EL (cell line): ENCODE measurements around the gene CD83.
A peak's percentile ranks its signal among the peaks of the same experiment; 100 is the strongest.
"Not testable (repeated sequence)": the region's sequence is repeated elsewhere in the genome, so short reads cannot be mapped to it uniquely, and the experiment has no call there.

Experiments
- DNase-seq: peaks from one replicate; pipeline ENCODE4 v3.0.0-alpha.2; 2016

Gene CD83, protein sequence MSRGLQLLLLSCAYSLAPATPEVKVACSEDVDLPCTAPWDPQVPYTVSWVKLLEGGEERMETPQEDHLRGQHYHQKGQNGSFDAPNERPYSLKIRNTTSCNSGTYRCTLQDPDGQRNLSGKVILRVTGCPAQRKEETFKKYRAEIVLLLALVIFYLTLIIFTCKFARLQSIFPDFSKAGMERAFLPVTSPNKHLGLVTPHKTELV

DNA sequence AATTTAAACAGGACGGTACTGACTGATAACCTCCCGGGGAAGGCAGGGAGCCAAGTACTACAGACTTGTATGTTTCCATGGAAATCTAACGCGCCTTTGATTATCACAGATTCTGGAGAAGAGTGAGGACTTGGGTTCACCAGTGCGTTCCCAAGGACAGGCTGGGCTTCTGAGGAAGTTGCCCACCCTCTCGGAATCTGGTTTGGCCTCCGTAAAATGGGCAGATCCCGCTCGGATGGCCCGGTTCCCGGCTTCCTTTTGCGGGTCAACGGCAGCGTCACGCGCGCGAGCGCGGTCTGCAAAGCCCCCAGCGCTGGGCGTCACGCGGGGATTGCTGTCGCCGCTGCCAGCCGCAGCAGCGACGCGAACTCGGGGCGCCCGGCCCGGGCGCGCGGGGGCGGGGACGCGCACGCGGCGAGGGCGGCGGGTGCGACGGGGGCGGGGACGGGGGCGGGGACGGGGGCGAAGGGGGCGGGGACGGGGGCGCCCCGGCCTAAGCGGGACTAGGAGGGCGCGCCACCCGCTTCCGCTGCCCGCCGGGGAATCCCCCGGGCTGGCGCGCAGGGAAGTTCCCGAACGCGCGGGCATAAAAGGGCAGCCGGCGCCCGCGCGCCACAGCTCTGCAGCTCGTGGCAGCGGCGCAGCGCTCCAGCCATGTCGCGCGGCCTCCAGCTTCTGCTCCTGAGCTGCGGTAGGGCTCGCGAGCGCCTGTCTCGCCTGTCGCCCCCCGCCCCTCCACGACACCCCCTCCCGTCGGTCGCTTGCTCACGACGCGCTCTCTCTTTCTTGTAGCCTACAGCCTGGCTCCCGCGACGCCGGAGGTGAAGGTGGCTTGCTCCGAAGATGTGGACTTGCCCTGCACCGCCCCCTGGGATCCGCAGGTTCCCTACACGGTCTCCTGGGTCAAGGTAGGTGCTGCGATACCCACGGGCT lies at the start of gene CD83:
TSS of gene CD83 (plus strand) at position 615 of the 933 bp plus-strand sequence. CDS start at position 655, 40 bp downstream.
- peak; percentile 81 for DNase-seq

DNA sequence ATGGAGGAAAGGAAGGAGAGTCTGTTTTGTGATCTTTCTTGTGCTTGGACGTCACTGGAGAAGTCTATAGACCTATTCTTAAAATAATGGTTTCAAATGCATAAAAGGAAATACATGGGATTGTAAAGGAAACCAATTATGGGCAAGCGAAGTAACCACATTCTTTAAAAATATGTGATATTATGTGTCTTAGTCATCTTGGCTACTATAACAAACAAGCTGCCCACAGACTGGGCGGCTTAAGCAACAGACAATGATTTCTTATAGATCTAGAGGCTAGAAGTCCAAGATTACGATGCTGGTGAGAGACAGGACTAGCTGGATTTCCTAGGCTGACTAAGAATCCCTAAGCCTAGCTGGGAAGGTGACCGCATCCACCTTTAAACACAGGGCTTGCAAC lies 49.4 kb upstream of the CD83 start:
- DNase-seq = peak; percentile 87

DNA sequence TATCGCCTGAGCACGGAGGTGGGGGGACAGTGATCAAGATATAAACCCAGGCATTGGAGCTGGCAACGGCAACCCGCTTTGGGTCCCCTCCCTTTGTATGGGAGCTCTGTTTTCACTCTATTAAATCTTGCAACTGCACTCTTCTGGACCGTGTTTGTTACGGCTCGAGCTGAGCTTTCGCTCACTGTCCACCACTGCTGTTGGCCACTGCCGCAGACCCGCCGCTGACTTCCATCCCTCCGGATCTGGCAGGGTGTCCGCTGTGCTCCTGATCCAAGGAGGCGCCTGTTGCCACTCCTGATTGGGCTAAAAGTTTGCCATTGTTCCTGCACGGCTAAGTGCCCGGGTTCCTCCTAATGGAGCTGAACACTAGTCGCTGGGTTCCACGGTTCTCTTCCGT lies 48.9 kb upstream of the CD83 start:
- DNase-seq = no peak

DNA sequence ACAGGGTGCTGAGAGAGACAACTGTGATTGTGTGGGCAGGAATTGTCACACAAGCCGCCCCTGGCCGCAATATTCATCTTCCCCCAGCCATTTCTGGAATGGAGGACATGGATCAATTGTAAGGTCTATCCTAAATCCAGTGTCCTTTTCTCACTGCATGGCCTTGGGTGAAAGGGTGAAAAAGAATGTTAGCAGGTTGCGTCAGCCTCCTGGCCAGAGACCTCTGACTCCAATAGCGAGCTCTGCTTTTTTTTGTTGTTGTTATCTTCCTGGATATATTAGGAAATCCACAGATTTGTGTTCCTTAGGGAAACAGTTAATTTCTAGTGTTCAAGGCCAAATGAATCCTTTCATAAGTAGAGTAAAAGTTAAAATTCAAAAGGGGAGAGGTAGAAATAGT lies 47.1 kb upstream of the CD83 start:
- no peak for DNase-seq

DNA sequence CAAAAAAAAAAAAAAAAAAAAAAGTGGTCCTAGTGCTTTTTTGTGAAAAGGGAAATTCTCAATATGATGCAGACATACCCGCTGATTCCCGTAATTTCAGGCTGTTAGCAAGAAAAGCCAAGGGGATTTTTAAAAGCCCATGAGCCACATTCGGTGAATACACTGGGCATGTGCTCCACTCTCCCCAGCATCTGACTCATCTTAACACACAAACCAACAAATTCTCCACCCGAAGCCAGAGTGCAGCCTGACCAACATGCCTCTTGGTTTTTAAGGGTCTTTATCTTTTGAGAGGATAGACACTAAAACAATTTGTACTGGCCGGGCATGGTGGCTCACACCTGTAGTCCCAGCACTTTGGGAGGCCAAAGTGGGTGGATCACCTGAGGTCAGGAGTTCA lies 45.5 kb upstream of the CD83 start:
- peak; percentile 37 for DNase-seq

DNA sequence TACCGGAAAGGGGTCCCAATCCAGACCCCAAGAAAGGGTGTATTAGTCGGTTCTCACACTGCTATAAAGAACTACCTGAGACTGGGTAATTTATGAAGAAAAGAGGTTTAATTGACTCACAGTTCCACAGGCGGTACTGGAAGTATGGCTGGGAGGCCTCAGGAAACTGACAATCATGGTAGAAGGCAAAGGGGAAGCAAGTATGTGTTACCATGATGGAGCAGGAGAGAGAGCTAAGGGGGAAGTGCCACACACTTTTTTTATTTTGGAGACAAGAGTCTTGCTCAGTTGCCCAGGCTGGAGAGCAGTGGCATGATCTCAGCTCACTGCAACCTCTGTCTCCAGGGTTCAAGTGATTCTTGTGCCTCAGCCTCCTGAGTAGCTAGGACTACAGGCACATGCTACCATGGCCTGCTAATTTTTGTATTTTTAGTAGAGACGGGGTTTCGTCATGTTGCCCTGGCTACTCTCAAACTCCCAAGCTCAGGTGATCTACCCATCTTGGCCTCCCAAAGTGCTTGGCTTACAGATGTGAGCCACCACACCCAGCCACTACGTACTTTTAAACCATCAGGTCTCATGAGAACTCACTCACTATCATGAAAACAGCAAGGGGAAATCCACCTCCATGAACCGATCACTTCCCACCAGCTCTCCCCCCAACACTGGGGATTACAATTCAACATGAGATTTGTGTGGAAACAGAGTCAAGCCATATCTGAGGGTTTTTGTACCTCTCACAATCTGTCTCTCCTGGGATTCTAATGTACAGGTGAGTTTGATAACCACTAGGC lies 43.8 kb upstream of the CD83 start:
- not testable (repeated sequence) for DNase-seq

DNA sequence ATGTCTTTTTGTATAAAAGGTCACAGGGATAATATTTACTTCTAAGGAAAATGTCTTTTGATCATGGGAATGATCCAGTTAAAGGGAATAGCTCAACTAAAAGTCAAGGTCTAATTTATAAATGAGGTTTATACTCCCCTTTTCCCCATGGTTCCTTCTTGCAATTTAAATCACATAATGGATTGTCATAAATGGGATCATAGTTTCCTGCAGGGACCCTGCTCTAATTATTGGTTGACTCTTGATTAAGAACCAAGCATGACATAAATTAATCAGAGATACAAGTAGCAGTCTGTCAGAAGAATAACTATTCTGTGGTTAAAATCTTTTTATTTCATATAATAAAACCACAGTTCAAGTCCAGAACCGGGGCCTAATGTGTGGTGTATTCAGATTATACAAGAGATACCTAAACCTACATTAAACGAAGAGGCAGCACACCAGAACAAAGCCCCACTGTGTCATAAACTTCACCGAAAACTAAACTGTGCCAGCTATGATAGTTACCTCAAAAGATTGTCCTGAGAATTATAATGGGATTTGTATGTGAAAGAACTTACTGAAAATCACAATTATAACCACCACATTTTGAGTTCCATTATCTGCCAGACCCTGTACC lies 43.0 kb upstream of the CD83 start:
- no peak for DNase-seq

DNA sequence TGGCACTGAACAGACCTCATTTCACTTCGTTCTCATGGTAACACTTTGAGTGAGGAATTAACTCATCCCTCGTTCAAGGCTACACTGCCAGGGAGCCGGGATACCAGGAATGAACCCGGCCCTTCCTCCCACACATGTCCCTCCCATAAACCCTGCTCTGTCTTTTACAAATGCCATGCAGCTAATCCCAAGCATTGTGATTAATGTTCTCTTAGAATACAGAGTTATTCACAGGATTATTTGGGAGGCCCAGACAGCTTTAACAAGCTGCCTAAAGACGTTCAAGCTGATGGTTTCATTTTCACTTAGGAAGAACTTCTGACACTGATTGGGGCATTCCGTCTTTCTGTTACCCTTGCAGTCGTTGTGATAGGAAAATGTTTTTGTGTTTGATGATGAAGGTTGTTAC lies 42.5 kb upstream of the CD83 start:
- peak; percentile 55 for DNase-seq

DNA sequence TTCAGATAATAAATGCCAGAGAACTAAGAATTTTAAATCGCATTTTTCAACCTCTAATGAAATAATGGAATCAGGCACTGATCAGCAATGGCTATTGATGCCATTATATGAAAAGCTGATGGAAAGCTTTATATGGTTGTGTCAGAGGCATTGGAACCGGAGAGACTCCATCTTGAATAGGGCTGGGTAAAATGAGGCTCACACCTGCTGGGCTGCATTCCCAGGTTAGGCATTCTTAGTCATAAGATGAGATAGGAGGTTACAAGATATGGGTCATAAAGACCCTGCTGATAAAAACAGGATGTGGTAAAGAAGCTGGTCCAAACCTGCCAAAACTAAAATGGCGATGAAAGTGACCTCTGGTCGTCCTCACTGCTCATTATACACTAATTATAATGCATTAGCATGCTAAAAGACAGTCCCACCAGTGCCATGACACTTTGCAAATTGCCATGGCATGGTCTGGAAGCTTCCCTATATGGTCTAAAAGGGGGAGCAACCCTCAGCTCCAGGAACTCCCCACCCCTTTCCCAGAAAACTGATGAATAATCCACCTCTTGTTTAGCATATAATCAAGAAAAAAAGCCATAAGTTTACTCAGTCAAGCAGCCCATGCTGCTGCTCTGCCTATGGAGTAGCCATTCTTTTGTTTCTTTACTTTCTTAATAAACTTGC lies 40.2 kb upstream of the CD83 start:
- DNase-seq = no peak

DNA sequence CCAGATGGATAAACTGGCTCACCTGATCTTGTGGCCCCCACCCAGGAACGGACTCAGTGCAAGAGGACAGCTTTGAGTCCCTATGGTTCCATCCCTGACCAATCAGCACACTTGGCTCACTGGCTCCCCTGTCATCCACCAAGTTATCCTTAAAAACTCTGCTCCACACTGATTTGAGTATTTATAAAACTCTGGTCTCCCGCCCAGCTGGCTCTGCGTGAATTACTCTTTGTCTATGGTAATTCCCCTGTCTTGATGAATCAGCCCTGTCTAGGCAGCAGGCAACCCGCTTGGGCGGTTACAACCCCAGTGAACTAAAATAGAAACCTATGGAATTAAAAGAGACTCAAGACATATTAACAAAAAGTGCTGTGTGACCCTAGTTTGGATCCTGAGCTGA lies 38.1 kb upstream of the CD83 start:
- no peak for DNase-seq

DNA sequence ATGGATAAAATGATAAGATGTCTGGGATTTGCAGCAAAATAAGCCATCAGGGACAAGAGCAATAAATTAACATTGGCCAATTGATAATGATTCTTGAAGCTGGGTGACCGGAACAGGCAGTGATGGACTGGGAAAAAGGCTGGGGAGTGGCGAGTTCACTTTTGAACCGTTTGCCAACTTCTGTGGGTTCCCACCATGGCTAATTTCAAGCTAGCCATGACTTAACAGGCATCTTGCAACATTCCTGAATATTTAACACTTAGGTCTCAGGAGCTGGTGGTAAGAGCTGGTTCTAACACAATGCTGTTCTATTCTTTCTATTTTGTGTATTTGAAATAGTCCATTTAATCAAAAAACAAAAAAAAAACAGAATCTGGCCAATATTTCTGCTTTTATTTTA lies 37.6 kb upstream of the CD83 start:
- DNase-seq = no peak

DNA sequence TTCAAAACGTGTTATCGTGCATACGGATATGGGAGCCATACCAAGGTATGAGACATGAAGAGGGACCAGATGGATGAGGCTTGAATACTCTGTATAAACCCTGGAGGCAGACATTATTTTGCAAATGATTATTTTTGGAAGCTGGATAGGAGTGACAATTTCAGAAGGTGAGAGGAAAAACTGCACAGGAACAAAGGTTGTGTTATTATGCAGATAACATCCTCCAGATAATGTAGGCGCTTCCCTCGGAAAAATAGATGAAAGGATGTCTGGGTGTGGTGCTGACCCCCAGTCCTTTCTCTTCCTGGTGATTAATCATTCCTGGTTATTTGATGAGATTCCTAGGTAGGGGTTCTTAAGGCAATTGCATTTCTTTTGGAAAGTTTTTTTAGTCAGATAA lies 36.4 kb upstream of the CD83 start:
- DNase-seq = no peak

DNA sequence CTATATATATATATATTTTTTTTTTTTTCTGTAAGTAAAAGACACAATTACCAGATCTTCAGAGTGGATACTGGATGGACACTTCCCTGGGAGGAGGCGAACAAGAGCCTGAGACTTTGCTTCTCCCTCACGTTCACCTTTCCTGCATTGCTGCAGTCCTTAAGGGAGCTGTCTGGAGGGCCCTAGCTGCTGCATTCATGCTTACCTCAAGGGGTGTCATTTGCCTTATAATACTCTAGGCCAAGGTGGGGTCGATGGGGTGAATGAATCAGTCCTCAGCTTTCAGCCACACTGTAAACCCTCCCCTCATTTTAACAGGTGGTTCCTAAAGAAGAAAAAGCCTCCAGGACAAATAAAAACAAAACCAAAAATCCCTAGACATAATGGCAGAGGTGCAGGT lies 34.8 kb upstream of the CD83 start:
- no peak for DNase-seq

DNA sequence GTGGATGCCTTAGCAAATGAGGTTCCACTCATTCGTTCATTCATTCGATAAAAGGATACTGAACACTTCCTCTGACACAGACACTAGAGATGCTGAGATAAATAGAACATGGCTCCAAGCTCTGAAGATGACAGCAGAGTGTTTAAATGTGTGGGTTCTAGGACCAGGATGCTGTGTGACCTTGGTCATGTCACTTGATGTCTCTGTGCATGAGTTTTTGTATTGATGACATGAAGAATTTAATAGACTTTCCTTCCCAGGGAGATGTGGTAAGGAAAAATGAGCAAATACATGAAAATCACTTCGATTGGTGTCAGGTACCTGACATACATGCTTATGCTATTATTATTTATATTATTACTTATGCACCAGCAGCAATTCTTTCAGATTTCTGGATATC lies 34.3 kb upstream of the CD83 start:
- DNase-seq = no peak

DNA sequence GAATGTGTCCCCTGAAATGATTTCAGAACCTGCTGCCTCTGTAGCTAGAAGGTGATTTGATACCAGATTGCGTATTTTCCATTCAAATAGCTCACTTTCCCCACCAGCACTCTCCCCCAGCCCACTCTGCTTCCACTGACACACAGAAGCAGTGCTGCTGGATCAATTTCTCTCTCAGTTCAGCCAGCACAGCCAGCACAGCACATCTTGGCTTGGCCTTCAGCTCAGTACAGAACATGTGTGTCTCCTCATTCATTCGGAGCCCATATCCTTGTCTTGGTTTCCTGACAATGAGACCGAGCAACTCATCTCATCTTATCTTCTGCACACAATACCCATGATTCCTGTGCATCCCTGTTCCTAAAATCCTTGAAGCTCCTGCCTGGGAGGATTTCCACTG lies 33.8 kb upstream of the CD83 start:
- DNase-seq = no peak

DNA sequence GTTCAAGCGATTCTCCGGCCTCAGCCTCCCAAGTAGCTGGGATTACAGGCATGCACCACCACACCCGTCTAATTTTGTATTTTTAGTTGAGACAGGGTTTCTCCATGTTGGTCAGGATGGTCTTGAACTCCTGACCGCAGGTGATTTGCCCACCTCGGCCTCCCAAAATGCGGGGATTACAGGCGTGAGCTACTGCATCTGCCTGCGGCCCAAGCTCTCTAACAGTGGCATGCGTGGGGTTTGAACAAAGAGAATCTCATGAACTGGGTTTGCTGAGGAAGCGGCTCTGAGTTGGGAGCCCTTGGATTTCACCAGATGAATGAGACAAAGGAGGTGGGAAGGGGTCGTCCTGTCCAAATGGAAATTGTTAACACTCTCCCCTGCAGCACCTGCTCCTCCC lies 33.2 kb upstream of the CD83 start:
- no peak for DNase-seq

DNA sequence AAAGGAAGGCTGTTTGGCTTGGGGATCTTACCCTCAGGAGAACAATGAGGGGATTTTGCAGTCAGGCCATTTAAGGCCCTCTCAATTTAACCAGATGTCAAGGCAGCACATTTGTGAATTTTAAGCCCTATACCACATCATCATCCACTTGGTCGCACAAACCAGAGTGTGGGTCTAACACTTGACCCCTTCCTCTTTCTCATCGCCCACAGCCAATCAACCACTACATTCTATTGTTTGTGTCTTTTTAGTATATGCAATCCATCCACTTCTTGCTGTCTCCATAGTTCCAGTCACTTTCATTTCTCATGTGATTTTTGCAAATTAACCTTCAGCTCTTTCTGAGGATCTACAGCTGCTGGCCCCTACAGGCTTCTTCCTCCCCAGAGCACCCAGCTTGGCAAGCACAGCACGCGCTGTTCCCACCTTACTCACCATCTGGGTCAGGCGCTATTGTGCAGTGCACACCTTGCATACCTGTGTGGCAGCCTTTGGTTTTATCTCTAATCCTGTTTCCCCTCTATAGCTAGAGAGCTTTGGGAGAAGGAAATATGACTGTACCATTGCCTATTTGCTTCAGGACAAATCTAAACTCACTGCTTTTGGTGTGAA lies 32.3 kb upstream of the CD83 start:
- no peak for DNase-seq

DNA sequence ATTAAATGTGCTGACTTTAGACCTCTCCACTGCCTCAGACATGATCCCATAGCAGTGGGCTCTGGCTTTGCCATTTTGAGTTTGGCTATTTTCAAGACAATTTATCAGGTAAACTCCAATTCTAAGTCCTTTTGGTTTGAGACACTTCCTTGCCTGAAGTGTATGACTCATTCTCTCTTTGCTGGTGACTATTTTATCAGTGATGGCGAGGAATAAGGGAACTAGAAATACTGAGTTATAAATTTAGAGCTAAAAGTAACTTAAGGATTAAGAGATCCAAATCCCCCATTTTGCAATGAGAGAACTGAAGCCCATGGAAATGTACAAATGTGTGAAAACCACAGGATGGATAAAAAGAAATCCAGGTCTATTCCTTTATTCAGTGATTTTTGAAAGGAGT lies 30.9 kb upstream of the CD83 start:
- DNase-seq = no peak

DNA sequence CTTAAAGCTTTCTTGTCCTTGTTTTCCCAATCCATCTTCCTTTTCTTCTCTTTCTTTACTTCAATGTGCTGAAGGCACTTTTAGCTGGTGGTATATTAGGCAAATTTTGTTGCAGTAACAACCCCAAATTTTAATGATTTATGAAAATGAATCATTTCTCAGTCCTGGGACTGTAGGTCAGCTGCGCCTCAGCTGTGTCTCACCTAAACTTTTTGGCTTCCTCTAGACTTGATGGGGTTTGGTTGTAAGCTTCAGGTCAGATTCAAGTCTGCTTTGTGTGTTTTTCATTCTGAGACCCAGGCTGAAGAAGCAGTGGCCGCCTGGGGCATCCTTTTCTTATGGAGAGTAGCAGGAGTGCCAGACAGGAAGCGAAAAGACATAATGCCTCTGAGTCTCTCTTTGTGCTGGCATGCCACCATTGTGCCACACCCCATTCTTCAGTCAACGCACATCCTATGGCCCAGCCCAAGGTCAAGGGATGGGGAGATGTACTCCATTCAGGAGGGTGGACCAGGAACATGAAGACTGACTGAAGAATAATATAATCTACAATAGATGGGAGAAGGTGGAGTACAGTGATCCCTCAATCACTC lies 28.9 kb upstream of the CD83 start:
- DNase-seq = peak; percentile 10

DNA sequence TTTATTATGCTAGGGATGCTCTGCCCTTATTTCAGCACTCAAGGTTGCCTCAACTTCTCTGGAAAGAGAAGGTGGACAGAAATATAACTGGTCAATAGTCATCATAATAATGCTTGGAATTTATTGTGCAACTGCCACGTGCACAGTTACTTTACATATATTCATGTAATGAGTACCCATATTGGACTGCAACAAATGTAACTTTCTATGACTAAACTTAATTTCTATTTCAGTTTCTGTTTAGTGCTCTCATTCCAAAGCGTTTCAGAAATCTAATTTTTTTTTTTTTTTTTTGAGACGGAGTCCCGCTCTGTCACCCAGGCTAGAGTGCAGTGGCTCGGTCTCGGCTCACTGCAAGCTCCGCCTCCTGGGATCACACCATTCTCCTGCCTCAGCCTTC lies 28.3 kb upstream of the CD83 start:
- no peak for DNase-seq

DNA sequence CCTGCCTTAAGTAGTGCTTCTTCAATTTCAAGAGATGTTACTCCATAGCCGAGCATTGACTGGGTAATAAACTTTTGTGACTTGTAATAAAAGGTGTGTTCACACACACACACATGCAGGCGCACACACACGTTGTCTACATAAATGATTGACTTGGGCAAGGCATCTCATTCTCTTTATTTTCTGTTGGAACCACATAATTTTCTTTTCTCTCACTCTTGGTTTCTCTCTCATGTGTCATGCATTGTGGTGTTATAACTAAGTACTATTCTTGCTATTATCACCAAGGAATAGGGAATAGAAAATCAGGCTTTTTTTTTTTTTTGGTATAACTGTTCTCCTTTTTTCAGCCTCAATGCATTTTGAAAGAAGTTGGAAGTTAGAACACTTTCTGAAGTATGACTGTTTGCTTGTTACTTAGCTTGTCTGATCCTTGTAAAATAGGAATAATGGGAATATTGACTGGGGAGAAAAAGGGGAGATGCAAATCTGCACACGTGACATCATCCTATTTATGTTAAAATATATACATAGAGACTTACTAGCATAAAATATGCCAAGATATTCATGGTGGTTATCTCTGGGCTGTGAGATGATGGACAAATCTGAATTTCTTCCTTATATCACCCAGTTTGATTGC lies 26.1 kb upstream of the CD83 start:
- no peak for DNase-seq
